HG02852 (cell line): ENCODE data around the gene YARS1.

ENCODE experiments used
- ATAC-seq: cut with Tn5 transposase; IDR thresholded peaks from one replicate; pipeline ENCODE4 v1.9.1; 2021; ENCODE audit warnings: mild to moderate bottlenecking, moderate library complexity; ENCODE audit not compliant: unreplicated experiment

The YARS1 gene

DNA sequence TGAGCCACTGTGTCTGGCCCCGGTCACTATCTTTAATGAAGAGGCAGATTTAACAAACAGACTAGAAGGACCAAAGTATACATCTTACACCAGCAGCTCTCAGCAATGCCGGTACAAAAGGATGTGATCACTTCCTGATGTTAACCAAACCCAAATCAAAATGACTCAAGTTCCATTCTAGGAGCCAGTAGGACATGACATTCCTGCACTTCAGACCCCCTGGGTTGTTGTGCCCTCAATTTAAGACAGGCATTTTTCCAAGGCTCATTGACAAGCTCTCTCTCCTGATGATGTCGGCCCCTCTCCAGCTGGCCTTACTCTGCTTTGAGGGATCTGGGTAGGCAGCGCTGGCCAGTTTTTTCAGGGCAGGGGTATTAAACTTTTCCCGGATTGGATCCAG, 35.1 kb downstream of the YARS1 start:
- ATAC-seq: no peak

DNA sequence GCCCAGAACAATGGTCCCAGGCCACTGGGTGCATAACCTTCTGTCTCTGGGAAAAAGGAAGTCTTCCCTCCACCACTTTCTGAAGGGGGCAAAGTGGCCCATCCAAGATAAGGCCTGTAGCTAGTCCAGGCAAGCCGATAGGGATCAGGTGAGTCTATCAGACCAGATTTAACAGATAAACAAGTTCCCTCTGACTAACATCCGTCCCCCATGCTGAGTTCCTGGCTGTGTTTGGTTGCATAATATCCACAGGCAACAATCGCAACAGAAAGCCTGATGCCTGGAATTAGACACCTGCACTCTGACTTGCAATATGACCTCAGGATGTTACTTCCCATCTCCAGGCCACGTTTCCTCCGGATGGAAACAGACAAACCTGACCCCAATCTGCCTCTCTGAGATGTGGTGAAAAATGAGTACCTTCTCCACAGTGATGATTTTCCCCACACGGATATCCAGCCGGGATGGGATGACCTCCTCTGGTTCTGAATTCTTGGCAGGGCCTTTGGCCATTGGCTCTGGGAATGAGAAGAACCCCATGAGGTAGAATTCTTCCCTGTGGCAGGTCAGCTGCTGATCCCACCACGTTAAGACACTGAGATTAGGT, 36.4 kb downstream of the YARS1 start:
- no peak for ATAC-seq

DNA sequence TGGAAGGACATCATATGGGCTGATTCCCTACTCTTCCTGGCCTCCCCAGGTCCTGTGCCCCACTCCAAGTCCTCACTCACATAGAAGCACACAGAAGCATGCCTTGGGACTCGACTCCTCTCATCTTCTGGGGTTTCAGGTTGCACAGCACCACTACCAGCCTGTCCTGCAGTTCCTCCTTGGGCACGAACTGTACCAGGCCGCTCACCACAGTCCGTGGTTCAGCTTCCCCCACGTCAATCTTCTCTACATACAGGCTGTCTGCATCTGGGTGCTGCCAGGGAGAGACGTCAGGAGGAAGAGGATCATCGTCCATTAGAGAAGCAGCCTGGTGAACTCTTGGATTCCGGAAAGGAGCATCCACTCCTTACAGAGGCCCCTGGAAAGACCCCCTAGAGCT, 37.2 kb downstream of the YARS1 start:
- no peak for ATAC-seq

- ATAC-seq: no peak
These were observed 37.9 kb downstream of the YARS1 start for GRCh38 chr1:32779242-32779641.

DNA sequence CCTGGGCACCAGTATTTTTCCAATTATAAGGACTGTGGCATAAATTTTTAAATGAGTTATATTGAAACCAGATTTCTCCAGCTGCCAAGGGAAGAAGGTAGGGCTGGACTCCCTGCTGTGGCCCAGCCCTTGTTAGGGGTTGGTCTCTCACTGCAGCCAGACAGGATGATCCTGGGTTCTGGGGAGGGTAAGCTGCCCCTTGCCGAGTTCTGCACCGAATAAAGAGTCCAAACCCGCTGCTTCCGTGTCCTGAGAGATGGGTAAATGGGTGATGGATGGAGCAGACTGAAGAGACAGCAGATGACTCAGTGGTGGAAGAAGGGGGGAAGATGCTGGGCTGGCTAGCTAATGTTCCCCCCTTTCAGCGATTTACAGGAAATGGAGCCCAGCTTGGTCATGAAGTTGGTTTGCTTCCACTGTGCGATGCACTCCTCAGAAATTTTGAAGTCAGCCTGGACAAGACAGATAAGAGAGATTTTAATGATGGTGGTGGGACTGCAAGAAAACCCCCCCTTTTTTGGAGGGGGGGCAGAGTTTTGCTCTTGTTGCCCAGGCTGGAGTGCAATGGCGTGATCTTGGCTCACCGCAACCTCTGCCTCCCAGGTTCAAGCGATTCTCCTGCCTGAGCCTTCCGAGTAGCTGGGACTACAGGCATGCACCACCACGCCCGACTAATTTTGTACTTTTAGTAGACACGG, 41.4 kb downstream of the YARS1 start:
- ATAC-seq: no peak

- no peak for ATAC-seq
These were observed 42.1 kb downstream of the YARS1 start for GRCh38 chr1:32774950-32775634.

DNA sequence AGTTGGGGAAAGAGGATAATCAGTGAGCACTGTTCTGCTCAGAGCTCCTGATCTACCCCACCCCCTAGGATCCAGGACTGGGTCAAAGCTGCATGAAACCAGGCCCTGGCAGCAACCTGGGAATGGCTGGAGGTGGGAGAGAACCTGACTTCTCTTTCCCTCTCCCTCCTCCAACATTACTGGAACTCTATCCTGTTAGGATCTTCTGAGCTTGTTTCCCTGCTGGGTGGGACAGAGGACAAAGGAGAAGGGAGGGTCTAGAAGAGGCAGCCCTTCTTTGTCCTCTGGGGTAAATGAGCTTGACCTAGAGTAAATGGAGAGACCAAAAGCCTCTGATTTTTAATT, 42.7 kb downstream of the YARS1 start:
- ATAC-seq: no peak

DNA sequence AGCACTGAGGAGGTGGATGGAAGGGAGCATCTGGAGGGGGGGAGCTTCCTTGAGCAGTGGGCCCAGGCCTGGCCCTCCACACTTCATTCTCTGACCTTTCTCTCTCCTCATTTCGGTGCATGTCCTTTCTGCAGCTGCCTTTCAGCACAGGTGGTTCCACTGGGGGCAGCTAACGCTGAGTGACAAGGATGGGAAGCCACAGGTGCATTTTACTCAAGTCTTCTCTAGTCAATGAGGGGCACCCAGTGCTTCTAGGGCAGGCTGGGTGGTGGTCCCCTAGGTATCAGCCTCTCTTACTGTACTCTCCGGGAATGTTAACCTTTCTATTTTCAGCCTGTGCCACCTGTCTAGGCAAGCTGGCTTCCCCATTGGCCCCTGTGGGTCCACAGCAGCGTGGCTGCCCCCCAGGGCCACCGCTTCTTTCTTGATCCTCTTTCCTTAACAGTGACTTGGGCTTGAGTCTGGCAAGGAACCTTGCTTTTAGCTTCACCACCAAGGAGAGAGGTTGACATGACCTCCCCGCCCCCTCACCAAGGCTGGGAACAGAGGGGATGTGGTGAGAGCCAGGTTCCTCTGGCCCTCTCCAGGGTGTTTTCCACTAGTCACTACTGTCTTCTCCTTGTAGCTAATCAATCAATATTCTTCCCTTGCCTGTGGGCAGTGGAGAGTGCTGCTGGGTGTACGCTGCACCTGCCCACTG, 43.2 kb downstream of the YARS1 start:
- ATAC-seq: no peak

GRCh38 chr1:32773018-32773763, 44.0 kb downstream of the YARS1 start:
- ATAC-seq: peak; percentile 43

DNA sequence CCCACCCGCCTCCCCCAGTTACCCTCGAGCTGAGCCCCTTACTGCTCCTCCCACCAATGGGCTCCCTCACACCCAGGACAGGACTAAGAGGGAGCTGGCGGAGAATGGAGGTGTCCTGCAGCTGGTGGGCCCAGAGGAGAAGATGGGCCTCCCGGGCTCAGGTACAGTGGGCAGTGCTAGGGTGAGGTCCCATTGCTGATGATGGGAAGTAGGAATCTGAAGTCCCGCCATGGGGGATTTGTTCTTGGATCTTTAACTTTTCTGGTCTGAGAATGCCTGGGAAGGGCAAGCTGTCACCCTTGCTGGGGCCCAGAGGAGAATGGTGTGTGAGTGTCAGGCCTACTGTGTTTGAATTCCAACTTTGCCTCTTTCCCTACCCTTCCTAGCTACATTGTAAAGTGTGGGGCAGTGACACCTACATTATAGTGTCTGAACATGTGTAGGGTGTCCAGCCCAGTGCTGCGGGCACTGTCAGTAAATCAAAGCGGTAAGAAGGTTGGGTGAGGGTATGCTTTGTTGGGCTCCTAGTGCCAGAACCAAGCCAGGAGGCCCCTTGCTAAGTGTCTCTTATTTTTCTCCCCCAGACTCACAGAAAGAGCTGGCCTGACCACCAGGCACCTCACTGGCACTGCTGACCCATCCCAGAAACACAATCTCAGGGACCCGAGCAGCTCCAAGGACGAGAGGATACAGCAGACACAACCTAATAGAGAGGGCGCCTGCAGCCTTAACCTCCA, 44.7 kb downstream of the YARS1 start:
- ATAC-seq: no peak

DNA sequence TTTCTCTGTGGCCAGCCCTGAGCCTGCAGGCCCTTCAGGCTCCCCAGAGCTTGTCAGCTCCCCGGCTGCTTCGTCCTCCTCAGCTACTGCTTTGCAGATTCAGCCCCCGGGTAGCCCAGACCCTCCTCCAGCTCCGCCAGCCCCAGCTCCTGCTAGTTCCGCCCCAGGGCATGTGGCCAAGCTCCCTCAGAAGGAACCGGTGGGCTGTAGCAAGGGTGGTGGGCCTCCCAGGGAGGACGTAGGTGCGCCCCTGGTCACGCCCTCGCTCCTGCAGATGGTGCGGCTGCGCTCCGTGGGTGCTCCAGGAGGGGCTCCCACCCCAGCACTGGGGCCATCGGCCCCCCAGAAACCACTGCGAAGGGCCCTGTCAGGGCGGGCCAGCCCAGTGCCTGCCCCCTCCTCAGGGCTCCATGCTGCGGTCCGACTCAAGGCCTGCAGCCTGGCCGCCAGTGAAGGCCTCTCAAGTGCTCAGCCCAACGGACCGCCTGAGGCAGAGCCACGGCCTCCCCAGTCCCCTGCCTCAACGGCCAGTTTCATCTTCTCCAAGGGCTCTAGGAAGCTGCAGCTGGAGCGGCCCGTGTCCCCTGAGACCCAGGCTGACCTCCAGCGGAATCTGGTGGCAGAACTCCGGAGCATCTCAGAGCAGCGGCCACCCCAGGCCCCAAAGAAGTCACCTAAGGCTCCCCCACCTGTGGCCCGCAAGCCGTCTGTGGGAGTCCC, 45.4 kb downstream of the YARS1 start:
- ATAC-seq: no peak

- no peak for ATAC-seq
These were observed 46.2 kb downstream of the YARS1 start for GRCh38 chr1:32770741-32771548.

- ATAC-seq: no peak
These were observed 46.9 kb downstream of the YARS1 start for GRCh38 chr1:32770221-32770731.

DNA sequence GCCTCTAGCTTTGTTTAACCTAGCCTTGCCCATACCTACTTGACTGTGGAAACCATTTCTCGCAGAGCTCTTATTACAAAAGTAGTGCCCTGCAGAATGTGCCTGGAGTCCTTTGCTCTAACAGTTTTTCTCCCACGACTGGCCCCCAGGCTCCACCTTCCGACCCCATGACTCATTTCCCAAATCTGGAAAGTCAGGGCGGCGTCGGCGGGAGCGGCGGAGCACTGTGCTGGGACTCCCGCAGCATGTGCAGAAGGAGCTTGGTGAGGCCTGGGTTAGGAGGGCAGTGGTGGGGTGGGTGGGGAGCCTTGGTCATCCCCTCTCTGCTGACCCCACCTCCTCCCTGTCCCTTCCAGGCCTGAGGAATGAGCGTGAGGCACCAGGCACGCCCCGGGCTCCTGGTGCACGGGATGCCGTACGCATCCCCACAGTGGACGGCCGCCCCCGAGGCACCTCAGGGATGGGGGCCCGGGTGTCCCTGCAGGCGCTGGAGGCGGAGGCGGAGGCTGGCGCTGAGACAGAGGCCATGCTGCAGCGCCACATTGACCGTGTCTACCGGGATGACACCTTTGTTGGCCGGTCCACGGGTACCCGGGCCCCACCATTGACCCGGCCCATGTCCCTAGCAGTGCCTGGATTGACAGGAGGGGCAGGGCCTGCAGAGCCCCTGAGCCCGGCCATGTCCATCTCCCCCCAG, 47.5 kb downstream of the YARS1 start:
- ATAC-seq: no peak

DNA sequence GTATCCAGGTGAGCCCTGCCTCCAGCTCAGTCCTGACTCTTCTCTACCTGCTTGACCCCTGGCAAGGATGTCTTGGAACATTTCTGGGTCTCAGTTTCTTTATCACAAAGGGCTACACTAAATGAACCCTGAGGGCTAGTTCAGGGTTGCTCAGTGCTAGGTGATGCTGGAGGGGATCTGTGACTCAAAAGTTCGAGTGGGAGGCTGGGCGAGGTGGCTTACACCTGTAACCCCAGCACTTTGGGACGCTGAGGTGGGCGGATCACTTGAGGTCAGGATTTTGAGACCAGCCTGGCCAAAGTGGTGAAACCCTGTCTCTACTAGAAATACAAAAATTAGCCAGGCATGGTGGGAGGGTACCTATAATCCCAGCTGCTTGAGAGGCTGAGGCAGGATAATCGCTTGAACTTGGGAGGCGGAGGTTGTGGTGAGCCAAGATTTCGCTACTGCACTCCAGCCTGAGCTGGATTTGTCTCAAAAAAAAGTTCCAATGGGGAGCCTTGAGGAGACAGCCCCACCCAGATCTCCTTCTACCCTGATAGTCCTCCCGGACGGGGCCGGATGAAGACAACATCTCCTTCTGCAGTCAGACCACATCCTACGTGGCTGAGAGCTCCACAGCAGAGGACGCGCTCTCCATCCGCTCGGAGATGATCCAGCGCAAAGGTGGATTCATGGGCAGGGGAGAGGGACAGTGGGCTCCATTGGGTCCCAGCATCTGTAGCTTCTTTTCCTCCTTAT, 48.9 kb downstream of the YARS1 start:
- ATAC-seq: no peak

- no peak for ATAC-seq
These were observed 49.5 kb downstream of the YARS1 start for GRCh38 chr1:32767641-32768040.

GRCh38 chr1:32767156-32767555, 50.0 kb downstream of the YARS1 start:
- no peak for ATAC-seq
